HepG2 (cell line): ENCODE data around the gene DIMT1. TPM values are rescaled to one million over a fixed set of nuclear protein-coding genes. Genes with fewer than 3 reads are reported as not detected.

Source experiments
- CSRNP1 ChIP-seq: sonication (generic); formaldehyde crosslinking; IDR thresholded peaks from 2 replicates; pipeline ENCODE4 v1.8.1; 2023; ENCODE audit warnings: mild to moderate bottlenecking, missing genetic modification reagents
- FIP1L1 ChIP-seq: fragments of 200-400 bp; formaldehyde crosslinking; IDR thresholded peaks from 2 replicates; pipeline ENCODE4 v1.6.1; 2018; ENCODE audit warnings: low read depth, mild to moderate bottlenecking, low read length, moderate library complexity, borderline replicate concordance; ENCODE audit not compliant: insufficient read depth
- GABPB1 ChIP-seq: IDR thresholded peaks from 2 replicates; pipeline ENCODE4 v1.6.1; 2016; ENCODE audit warnings: mild to moderate bottlenecking, missing genetic modification reagents, moderate library complexity, missing compliant biosample characterization
- GFI1 ChIP-seq: sonication (generic); formaldehyde crosslinking; IDR thresholded peaks from 2 replicates; pipeline ENCODE4 v1.5.0; 2020; ENCODE audit warnings: missing genetic modification reagents, mild to moderate bottlenecking, borderline replicate concordance
- GMEB1 ChIP-seq: sonication (generic); formaldehyde crosslinking; IDR thresholded peaks from 2 replicates; pipeline ENCODE4 v1.5.1; 2020; ENCODE audit warnings: missing genetic modification reagents, mild to moderate bottlenecking, borderline replicate concordance
- GPBP1L1 ChIP-seq: sonication (generic); formaldehyde crosslinking; IDR thresholded peaks from 2 replicates; pipeline ENCODE4 v1.5.0; 2020; ENCODE audit warnings: mild to moderate bottlenecking, missing genetic modification reagents
- HMGA1 ChIP-seq: sonication (generic); formaldehyde crosslinking; conservative IDR thresholded peaks from 2 replicates; pipeline ENCODE4 v1.4.0; 2020; ENCODE audit warnings: missing genetic modification reagents
- HNF4G ChIP-seq, 2 experiments: sonication (generic) in 1 of 2; formaldehyde crosslinking in 1 of 2; IDR thresholded peaks; 2 replicates each; pipeline versions ENCODE4 v1.4.0 to v1.6.1; 2011 to 2020; ENCODE audit warnings: borderline replicate concordance in 2 of 2, low read depth in 2 of 2, mild to moderate bottlenecking in 2 of 2, low read length in 1 of 2, missing genetic modification reagents in 1 of 2, moderate library complexity in 1 of 2
- KDM2A ChIP-seq: sonication (generic); formaldehyde crosslinking; IDR thresholded peaks from 2 replicates; pipeline ENCODE4 v1.4.0; 2020; ENCODE audit warnings: low read depth, missing genetic modification reagents, borderline replicate concordance
- KLF9 ChIP-seq: IDR thresholded peaks from 2 replicates; pipeline ENCODE4 v1.6.1; 2016; ENCODE audit warnings: low read depth
- MXD3 ChIP-seq: IDR thresholded peaks from 2 replicates; pipeline ENCODE4 v1.6.1; 2016; ENCODE audit warnings: mild to moderate bottlenecking, missing biosample characterization, missing genetic modification reagents
- MXD4 ChIP-seq: IDR thresholded peaks from 2 replicates; pipeline ENCODE4 v1.6.1; 2016; ENCODE audit warnings: mild to moderate bottlenecking, missing biosample characterization, missing genetic modification reagents
- PRPF4 ChIP-seq: fragments of 200-400 bp; formaldehyde crosslinking; IDR thresholded peaks from 2 replicates; pipeline ENCODE4 v1.6.1; 2016; ENCODE audit warnings: low read length, low read depth; ENCODE audit not compliant: poor library complexity, severe bottlenecking
- RBM22 ChIP-seq: fragments of 200-400 bp; formaldehyde crosslinking; optimal IDR thresholded peaks from 2 replicates; pipeline ENCODE3; 2017; ENCODE audit warnings: mild to moderate bottlenecking, low read length, moderate library complexity
- RFX3 ChIP-seq: IDR thresholded peaks from 2 replicates; pipeline ENCODE4 v1.6.1; 2016; ENCODE audit warnings: missing biosample characterization, missing genetic modification reagents
- YY1 ChIP-seq: IDR thresholded peaks from 2 replicates; pipeline ENCODE4 v1.6.1; 2011; ENCODE audit warnings: low read length, low read depth, moderate library complexity, mild to moderate bottlenecking; ENCODE audit not compliant: insufficient read depth, insufficient replicate concordance
- ZBTB21 ChIP-seq: sonication (generic); formaldehyde crosslinking; IDR thresholded peaks from 2 replicates; pipeline ENCODE4 v1.4.0; 2020; ENCODE audit warnings: missing genetic modification reagents
- ZFP90 ChIP-seq: sonication (generic); formaldehyde crosslinking; IDR thresholded peaks from 2 replicates; pipeline ENCODE4 v1.8.0; 2022; ENCODE audit warnings: missing genetic modification reagents, mild to moderate bottlenecking, inconsistent platforms, borderline replicate concordance
- ZNF224 ChIP-seq: sonication (generic); formaldehyde crosslinking; IDR thresholded peaks from 2 replicates; pipeline ENCODE4 v1.5.0; 2020; ENCODE audit warnings: mild to moderate bottlenecking, missing genetic modification reagents
- ZNF33A ChIP-seq: sonication (generic); formaldehyde crosslinking; IDR thresholded peaks from 2 replicates; pipeline ENCODE4 v1.5.1; 2020; ENCODE audit warnings: missing genetic modification reagents, mild to moderate bottlenecking, moderate library complexity, borderline replicate concordance
- ZNF343 ChIP-seq: sonication (generic); formaldehyde crosslinking; IDR thresholded peaks from 2 replicates; pipeline ENCODE4 v1.4.0; 2020; ENCODE audit warnings: mild to moderate bottlenecking, missing genetic modification reagents
- ZNF441 ChIP-seq: sonication (generic); formaldehyde crosslinking; IDR thresholded peaks from 2 replicates; pipeline ENCODE4 v1.7.0; 2021; ENCODE audit warnings: missing genetic modification reagents, borderline replicate concordance
- ZNF510 ChIP-seq: sonication (generic); formaldehyde crosslinking; IDR thresholded peaks from 2 replicates; pipeline ENCODE4 v1.4.0; 2020; ENCODE audit warnings: low read depth, mild to moderate bottlenecking, missing genetic modification reagents
- ZNF616 ChIP-seq: sonication (generic); formaldehyde crosslinking; IDR thresholded peaks from 2 replicates; pipeline ENCODE4 v1.5.0; 2020; ENCODE audit warnings: low read depth, mild to moderate bottlenecking, missing genetic modification reagents
- polyA plus RNA-seq, 8 experiments: library from polyadenylated mRNA; depleted of rRNA in 3 of 8; stranded (reverse) in 7 of 8; unstranded in 1 of 8; fragments of >200 nt; fragmentation: Illumina TruSeq in 4 of 8; extraction: Trizol in 4 of 8; gene quantifications; 2 replicates each; pipeline versions ENCODE4 v1.2.1 to v1.2.3, GENCODE V29; 2011 to 2016; ENCODE audit warnings: low read depth in 4 of 8, missing spikeins in 1 of 8, mixed read lengths in 1 of 8; ENCODE audit not compliant: insufficient read depth in 1 of 8
- total RNA-seq, 5 experiments: library from RNA; depleted of rRNA; stranded (reverse); fragments of >200 nt; fragmentation: Illumina TruSeq; extraction: Trizol; gene quantifications; 2 replicates each; pipeline ENCODE4 v1.2.3, GENCODE V29; 2016; ENCODE audit warnings: low read depth in 1 of 5

Gene DIMT1
- total and polyA plus RNA-seq, 2 of the 13 experiments (the other 11 are each of a cell fraction or from before 2014, with no cell fraction given): 16.1 to 35.2 TPM

- 0 out of 2 replicates have a peak, but pooled peaks have one; percentile 44 for TF ChIP-seq ZBTB21 (CRISPR knock-in tag)
- TF ChIP-seq GABPB1 (CRISPR knock-in tag): peak; percentile 84
- no peak for TF ChIP-seq ZNF343
- no peak for TF ChIP-seq ZFP90
- TF ChIP-seq KLF9 (CRISPR knock-in tag): no peak
- no peak for TF ChIP-seq ZNF33A (CRISPR knock-in tag)
- peak; percentile 65; the same call in 1 of the 2 replicates for TF ChIP-seq MXD3 (CRISPR knock-in tag)
- TF ChIP-seq HNF4G (IDR thresholded peaks at IDR 0.05; ENCODE audit: borderline replicate concordance, low read depth, low read length): no peak
- no peak for TF ChIP-seq HNF4G (CRISPR knock-in tag; IDR thresholded peaks at IDR 0.05; ENCODE audit: borderline replicate concordance, low read depth)
- TF ChIP-seq FIP1L1: no peak
- no peak for TF ChIP-seq RFX3 (CRISPR knock-in tag)
- peak; percentile 88 for TF ChIP-seq GMEB1 (CRISPR knock-in tag)
- no peak for TF ChIP-seq GPBP1L1 (CRISPR knock-in tag)
- TF ChIP-seq ZNF224 (CRISPR knock-in tag): peak; percentile 90; the same call in 1 of the 2 replicates
- TF ChIP-seq HMGA1 (CRISPR knock-in tag): no peak
- TF ChIP-seq ZNF510 (CRISPR knock-in tag): no peak
- 0 out of 2 replicates have a peak, but pooled peaks have one; percentile 36 for TF ChIP-seq ZNF441 (CRISPR knock-in tag)
- peak; percentile 90 for TF ChIP-seq MXD4 (CRISPR knock-in tag)
- no peak for TF ChIP-seq PRPF4
- peak; percentile 91 for TF ChIP-seq KDM2A (CRISPR knock-in tag)
- TF ChIP-seq CSRNP1 (CRISPR knock-in tag): peak; percentile 50; the same call in 1 of the 2 replicates
- no peak for TF ChIP-seq RBM22
- no peak for TF ChIP-seq GFI1 (CRISPR knock-in tag)
- TF ChIP-seq ZNF616 (CRISPR knock-in tag): no peak
- peak; percentile 96 for TF ChIP-seq YY1
Observed at GRCh38 chr5:62412549-62413329, 9.0 kb upstream of the DIMT1 start, which contains the start of gene IPO11 (continued).
